NCI-H1694 (cell line): Measurements from ENCODE around the gene HAUS7.
A peak's percentile ranks its signal among the peaks of the same experiment; 100 is the strongest.

ENCODE experiments used
- DNase-seq: peaks from one replicate; lab custom pipeline; 2025; lab: John Stamatoyannopoulos, UW

The HAUS7 gene

DNA sequence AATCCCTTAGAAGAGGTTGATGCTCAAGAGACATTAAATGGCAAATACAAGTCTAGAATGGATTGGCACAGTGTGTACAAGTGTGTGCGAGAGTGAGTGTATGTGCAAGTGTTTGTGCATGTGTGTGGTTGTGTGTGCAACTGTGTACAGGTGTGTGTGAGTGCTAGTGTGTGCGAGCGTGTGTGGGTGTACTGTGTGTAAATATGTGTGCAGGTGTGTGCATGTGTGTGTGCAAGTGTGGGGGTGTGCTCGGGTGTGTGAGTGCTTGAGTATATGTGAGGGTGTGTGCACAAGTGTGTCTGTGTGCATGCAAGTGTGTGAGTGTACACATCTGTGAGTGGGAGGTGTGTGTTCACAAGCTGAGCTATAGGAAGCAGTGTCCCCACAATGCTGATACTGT lies 30.4 kb downstream of the HAUS7 start:
- no peak for DNase-seq

DNA sequence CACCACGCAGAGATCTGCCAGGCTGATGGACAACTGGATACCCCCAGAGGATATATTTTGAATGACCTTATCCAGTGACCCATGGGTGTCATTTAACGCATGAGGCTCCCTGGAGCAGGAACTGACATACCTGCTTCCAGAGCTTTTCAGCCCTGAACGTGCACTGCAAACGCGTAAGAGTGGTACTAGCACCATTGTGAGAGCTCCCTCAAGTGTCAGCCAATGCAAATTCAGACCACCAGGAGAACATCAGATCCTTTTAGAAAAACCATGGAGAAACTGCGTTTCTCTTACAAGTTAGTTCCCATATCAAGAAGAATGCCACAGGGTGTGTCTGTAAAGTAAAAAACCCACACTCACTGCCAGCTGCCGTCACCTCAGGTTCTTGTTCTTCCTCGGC lies 31.8 kb downstream of the HAUS7 start:
- DNase-seq = peak; percentile 26

DNA sequence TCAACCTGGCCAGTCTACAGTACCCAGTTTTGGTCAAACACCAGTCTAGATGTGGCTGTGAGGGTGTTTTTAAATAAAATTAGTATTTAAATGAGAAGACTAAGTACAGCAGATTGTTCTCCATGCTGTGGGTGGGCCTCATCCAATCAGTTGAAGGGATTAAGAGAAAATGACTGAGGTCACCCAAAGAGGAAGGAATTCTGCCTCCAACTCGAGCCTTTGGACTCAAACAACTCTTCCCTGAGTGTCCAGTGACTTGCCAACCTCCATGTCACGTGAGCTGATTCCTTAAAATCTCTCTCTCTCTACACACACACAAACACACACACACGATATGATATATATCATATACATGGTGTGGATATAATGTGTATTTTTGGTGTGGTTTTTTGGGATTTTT lies 34.5 kb downstream of the HAUS7 start:
- DNase-seq = no peak

DNA sequence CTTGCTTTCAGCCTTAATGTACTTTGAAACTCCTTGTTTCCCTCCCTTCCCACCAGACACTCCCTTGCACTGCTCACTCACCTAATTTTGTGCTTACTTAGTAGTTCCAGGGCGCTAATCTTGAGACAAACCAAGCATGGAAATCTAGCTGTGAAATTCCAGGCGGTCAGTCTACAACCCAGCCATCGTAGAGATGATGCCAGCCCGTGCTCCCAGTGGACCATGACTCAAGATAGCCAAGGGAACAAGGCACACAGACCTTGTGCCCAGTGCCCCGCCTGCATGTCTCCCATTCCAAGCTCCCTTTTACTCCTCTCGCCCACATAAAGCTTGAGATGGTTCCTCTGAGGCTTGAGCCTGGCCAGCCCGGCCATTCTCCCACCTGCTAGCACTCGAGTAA lies 35.6 kb downstream of the HAUS7 start:
- DNase-seq = no peak

DNA sequence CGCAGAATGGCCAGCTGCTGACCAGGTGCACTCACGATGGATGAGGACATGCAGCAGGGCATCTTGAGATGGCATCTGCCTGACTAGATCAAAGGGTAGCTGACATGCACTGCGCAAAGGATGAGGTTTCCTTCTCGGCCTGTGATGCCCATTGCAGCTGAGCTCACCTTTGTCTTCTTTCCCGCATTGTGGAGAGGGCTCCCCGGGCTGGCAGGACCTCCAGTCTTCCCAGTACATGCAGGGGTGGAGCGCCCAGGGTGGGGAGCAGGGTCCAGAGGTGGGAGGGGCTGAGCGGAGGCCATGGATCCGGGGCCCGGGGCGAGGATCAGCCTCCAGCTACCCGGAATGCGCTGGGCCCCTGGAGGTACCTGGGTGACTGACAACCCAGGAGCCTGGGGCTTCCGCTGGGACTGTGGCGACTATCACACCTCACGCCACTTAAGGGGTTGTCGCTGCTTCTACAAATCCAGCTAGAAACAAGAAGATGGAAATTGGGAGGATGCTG lies 36.5 kb downstream of the HAUS7 start:
- DNase-seq = no peak

DNA sequence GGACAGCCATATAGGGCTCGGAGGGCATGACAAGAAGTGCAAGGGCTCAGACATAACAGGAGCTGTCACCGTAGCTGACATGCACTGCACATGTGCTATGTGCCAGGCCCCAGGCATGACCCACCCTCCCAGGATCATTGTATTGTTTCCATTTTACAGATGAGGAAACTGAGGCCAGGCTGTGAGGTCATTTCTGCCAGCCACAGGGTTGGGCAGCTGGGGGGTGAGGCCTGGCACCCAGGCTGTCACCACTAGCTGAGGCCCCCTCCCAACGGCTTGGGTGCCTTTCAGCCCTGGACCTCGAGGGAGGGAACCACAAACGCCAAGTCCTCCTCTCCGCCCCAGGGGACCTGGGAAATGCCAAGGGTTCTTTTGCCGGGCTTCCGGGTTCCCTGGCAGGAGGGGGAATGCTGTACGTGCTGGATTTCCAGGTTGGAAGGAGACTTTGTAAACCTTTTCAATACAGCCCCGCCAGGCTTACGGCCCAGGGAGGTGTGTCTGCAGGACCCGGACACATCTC lies 37.2 kb downstream of the HAUS7 start:
- DNase-seq = no peak

DNA sequence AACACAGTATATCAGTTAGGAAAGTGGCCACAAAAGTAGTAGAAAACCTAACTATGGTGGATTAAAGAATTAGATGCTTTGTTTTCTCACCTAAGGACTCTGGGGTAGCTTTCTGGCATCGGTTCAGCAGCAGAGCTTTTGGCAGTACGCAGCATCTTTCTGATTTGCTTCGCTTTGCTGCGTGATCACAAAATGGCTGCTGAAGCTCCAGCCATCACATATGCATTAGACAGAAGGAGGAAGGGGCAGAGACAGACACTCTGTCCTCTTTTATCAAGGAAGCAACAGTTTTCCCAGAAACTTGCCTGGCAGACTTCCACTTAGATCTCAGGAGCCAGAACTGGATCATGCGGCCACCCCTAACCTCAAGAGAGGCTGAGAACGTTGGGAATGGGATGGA lies 39.6 kb downstream of the HAUS7 start:
- no peak for DNase-seq

DNA sequence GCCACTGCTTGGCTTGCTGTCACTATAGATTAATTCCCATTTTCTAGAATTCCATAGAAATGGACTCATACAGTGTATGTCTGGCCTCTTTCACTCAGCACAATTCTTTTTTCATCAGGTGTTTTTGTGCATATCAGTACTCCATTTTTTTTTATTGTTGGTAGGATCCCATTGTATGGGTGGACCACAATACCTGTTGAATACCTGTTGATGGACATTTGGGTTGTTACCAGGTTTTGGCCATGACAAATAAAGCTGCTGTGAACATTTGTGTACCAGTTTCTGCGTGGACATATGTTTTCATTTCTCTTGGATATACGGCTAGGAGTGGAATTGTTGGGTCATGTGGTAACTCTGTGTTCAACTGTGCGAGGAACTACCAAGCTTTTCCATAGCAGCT lies 44.2 kb downstream of the HAUS7 start:
- no peak for DNase-seq

DNA sequence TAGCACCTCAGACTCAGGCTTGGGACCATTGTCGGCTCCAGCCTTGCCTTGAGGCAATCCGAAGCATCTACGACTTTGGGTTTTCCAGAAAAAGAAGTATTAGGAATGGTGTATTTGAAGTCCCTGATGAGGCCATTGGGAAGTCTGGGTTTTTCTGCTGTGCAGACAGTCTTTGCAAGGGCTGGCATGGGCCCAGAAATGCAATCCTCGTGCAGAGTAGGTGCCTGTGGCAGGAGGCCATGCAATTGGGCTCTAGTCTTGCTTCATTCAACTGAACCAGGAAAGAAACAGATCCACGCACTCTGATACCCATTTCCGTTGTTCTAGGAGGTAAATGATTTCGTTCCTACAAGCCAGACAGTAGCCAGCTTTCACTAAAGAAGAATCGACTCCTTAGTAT lies 46.7 kb downstream of the HAUS7 start:
- DNase-seq = no peak

DNA sequence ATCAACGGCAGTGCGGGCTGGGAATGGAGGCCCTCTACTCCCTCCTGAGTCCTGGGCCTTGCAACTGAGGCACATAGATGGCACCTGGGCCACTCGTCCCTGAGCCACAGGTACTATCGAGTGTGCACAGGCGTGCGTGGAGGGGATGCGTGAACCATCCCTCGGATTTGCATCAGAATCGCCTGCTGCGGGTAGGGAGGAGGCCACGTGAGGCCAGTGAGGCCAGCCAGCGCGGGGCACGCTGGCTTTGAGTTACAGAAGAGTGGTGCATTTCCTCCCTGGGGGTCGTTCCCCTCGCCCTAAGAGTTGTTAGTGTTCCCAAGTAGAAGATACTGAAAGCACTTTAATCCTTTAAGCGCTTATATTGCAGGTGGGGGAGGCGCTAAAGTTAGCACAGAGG lies 48.5 kb downstream of the HAUS7 start:
- DNase-seq = no peak

DNA sequence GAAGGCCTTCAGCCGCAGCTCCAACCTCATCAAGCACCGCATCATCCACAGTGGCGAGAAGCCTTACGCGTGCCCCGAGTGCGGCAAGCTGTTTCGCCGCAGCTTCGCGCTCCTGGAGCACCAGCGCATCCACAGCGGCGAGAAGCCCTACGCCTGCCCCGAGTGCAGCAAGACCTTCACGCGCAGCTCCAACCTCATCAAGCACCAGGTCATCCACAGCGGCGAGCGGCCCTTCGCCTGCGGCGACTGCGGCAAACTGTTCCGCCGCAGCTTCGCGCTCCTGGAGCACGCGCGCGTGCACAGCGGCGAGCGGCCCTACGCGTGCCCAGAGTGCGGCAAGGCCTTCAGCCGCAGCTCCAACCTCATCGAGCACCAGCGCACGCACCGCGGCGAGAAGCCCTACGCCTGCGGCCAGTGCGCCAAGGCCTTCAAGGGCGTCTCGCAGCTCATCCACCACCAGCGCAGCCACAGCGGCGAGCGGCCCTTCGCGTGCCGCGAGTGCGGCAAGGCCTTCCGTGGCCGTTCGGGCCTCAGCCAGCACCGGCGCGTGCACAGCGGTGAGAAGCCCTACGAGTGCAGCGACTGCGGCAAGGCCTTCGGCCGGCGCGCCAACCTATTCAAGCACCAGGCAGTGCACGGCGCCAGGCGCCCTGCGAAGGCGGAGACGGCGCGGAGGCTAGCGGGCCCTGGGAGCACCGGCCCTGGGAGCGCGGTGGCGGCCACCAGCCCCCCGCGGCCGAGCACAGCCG lies 49.4 kb downstream of the HAUS7 start:
- no peak for DNase-seq

DNA sequence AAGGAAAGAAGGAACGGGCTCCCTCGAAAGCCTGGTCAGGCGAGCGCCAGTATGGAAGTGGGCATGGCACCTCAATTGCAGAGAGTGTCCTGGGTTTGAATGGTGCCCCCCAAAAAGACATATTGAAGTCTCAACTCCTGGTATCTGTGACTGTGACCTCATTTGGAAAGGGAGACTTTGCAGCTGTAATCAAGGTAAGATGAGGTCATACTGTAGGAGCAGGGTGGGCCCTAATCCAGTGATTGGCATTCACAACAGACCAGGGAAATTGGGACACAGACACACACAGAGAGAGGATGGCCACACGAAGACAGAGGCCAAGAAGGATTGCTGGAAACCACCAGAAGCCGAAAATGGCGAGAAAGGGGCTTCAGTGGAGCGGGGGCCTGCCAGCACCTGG lies 52.7 kb downstream of the HAUS7 start:
- no peak for DNase-seq

DNA sequence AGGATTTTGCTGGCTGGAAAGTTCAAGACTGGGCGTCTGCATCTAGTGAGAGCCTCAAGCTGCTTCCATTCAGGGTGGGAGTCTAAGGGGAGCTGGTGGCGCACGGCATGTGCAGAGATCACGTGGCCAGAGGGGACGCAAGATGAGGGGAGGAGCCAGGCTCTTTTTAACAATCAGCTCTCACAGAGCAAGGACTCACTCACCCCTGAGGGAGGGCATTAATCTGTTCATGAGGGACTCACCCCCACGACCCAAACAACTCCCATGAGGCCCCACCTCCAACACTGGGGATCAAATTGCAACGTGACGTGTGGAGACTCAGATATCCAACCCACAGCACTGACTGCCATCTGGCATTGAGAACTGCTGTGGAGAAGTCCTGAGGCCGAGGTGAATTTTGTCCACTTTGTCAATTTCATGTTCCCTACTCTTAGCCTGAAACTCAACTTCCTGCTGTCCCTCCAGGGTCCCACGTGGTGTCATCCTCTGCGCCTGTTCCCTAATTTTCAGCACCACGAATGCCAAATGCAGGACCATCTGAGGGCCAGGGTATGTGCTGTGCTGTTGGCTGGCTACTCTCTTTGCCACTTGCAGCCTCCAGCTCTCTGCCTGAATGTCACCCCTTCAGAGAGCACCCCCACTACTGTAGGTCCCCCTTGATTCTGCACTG lies 53.5 kb downstream of the HAUS7 start:
- no peak for DNase-seq

DNA sequence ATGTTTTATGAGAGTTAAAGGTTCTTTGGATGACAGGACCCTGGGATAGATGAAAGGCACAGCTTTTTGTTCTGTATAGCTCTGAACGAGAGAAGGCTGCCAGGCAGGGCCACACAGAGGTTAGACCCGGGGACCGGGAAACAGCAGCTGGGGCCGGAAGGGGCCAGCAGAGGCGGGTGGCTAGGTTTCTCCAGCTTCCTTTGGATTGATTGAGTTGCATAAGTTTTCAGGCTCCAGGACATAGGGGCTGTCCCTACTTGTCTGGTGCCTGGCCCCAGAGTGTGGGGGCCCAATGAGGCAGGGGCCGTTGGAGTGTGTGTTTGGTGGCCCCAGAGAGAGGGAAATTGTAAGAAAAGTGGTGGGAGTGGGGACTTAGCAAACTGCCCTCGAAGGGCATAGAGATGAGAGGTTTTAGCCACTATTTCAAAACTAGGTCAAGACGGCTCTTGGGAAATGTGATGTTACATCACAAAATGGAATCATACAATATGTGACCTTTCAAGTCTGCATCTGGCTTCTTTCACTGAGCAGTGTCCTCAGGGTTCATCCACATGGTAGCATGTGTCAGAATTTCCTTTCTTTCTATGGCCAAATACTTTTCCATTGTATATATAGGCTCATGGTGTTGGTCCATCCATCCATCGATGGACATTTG lies 55.4 kb downstream of the HAUS7 start:
- DNase-seq = no peak

DNA sequence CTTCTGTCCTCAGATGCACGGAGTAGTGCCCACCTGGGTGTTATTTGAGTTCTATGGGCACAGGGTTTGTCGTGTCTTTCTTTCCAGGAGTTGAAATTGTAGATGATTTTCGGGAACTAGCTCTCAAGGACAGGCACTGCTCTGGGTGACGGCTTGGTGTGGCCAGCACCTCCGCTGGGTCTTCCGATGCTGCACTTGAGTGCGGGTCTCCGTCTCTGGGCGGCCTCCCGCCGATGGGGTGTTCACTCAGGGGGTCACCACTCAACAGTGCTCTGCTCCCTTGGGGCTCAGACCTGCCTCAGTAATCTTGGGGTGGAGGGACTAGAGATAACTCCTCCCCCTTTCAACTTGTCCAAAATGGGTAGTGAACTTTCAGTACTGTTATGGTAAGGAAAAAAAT lies 56.6 kb downstream of the HAUS7 start:
- no peak for DNase-seq

DNA sequence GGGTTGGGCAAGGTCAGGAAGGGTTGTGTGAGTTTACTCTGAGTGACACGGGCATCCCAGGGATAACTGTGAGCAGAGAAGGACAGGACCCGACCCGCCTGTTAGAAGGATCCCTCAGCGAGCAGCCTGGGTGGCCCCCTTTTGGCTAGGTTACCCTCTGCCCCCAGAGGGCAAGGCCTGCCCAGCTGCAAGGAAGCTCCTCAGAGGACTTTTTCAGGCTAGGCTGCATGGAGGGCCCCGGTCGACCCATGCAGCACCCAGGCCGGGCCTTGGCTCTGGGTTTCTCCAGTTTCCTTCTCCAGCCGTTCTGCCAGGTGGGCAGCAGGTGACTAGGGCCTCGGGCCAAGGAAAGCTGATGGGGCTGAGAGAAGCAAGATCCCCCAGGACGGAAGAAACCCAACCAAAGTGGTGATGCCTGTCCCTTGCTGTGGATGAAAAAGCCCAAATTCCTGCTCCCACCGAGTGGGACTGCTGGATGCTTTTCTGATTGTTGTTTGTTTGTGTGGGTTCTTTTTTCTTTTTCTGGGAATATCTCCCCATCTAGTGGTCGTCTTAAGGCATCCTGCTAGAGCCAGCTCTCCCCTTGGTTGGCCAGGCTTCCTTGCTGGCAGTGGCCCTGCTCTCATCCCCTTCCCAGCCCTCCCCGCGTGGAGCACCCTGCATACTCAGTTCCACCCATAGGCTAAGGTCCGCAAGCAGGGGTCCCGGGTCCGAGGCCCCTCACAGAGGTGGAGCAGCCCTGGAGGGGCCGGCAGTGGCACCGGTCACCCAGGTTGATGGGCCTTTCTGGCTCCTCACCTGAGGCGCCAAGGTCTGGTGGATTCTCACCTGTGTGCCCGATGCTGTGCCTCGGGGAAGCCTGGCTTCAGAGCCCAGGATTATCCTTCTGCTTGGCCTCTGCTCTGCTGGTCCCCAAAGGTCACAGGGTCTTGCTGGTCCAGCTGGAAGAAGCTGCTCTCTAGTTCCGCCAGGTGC lies 57.3 kb downstream of the HAUS7 start:
- no peak for DNase-seq

DNA sequence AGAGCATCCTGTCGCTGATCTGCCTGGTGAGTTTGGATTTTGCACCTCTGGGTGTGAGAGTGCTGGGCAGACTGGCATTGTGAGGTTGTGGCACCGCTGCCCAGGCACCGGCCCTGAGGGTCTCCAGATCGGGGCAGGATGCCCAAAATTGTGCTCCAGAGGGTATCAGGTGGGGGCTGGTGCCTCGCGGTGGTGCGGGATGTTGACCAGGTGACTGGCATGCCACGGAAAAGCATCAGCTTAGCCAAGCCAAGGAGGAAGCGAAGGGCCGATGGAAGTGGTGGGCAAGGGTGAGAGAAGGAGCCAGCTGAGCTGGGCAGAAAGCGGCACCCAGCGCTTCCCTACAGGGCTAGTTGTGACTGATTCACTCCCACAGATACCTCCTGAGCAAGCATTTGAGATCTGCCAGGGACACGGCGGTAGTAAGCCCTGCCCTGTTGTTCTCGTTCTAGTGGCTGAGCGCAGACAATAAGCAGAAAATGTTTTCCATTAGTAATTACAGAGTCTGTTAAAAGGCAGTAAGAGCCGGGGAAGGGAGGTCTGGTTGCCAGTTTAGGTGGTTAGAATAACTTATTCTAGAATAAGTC lies 58.3 kb downstream of the HAUS7 start:
- DNase-seq = no peak

DNA sequence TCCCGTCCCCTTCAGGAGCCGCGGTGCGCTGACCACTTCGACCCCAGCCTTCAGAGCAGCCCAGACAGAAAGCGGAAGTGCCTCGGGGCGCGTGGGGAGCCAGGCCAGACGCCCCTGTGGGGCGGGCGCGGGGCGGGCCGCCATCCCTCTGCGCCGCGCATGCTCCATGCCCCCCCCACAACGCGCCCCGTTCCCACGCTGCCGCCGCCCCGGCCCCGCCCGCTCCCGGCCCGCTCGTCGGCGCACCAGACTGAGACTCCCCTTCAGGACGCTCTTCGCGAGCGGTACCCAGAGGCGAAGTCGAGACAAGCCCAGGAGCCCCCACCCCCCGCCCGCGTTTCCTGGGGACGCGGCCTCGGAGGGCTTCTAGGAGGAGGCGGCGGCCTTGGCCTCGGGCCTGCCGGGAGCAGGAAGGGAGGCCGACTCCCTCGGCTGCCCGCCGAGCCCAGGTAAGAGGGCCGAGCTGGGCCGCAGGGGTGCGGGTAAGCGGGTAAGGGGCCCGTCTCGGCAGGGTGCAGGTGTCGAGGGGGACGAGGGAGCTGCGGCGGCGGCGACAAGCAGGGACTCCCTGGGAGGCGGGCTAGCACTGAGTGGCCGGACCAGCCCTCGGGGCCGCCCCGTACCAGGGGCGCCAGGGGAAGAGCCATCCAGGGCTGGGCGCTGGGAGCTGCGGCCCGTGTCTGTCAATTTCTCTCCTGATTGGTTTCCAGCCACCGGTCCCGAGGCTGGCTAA lies 59.0 kb downstream of the HAUS7 start, which contains the start of gene ZFP92:
Gene ZFP92, plus strand, starts transcription at position 218 of the 733 bp plus-strand sequence. CDS start 6,851 bp downstream, outside the sequence.
- no peak for DNase-seq

DNA sequence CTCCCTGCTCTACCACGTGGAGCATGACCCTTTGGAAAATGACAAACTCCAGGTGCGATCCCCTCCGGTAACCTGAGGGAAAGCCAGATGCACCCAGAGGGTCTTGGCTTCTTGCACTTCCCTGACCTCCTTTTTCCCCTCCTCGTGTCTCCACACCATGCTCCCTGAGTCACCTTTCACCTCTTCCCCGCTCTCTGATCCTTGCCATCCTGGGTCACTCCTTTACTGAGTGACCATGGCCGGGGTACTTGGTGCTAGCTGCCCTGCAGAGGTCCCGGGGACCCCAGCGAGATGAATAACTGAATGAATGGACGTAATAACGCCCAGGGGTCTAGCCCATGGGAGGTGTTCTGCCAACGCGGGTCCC lies 59.5 kb downstream of the HAUS7 start:
- DNase-seq = no peak

DNA sequence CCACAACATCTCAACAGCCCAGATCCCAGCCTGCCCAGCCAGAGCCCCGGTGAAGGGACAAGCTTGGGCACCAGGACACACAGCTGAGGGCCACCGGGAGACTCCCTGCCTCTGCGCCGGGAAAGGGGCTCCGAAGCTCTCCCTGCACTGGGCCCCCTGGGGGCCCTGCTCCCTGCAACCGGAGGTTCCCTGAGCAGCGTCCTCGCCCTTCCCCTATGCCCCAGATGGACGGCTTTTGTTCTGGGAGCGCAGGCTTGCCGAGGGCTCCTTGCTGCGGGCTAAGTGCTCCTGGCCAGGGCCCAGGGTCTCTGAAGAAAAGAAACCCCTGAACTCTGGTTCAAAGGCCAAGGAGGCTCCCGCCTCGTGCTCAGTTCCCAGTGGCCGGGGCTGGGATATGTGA lies 60.0 kb downstream of the HAUS7 start:
- no peak for DNase-seq
